Left cardiac atrium (tissue), 4 donors: ENCODE data around the gene ANKRD65. TPM values are rescaled to one million over a fixed set of nuclear protein-coding genes. Genes with fewer than 3 reads are reported as not detected.
"Not testable (repeated sequence)": the region's sequence is repeated elsewhere in the genome, so short reads cannot be mapped to it uniquely, and the experiment has no call there.

ENCODE experiments used
- ATAC-seq, 2 donors: fragments of 200-7000 bp; cut with Tn5 transposase; one replicate each; pipeline ENCODE4 v1.9.1; 2020; ENCODE audit warnings: mild to moderate bottlenecking in 2 of 2, moderate library complexity in 2 of 2
- DNase-seq: peaks from one replicate; pipeline ENCODE4 v3.0.0-alpha.2; 2020
- intact Hi-C, 2 donors: fragments of 100-400 bp; cut with DNase I; formaldehyde crosslinking; loops; one replicate each; pipeline versions ENCODE4 v1.14.1 to v1.15.1; 2022 to 2023
- total RNA-seq, 2 donors: library from RNA; stranded (reverse); fragmentation: NEBNext Ultra II Directional; extraction: Animal tissue kit (Norgen Biotek cat#: 25700); gene quantifications; one replicate each; pipeline ENCODE4 v1.2.1, GENCODE V29; 2021
- donor health status: DM: no; HTN: yes; CAD: no.
- donor health status: DM: no; HTN: yes; CAD: no; lungs with severe emphysema.
- donor health status: DM: yes; HTN: yes; CAD: no.
- donor health status: Dilated cardiomyopathy.

Gene ANKRD65
- total RNA-seq, 2 donors from 2014 or later: 2.2 to 3.0 TPM

GRCh38 chr1:1449099-1449739 lies 28.1 kb upstream of the ANKRD65 start, which contains the start of gene ATAD3C:
TSS of gene ATAD3C (plus strand) at chr1:1449689. CDS start at chr1:1450684, 995 bp downstream.
- intact Hi-C loops: no loop called here
- ATAC-seq: no peak
- DNase-seq: no peak

DNA sequence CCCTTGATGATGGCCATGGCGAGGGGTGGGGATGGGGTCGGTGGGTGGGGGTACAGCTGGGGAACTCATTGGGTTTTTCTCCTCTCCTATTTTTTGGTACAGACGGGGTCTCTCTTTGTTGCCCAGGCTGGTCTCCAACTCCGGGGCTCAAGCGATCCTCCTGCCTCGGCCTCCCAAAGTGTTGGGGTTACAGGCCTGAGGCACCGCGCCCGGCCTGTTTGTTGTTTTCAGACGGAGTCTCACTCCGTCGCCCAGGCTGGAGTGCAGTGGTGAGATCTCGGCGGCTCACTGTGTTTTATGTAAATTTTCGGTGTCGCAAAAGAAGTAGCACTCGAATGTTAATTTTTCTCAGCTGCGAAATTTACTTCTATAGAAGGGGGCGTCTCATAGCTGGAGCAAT lies 25.6 kb upstream of the ANKRD65 start:
- ATAC-seq, intact Hi-C loops, DNase-seq: not testable (repeated sequence)

GRCh38 chr1:1442069-1442770 lies 21.1 kb upstream of the ANKRD65 start:
- ATAC-seq: peak in 1 of 2 donors; percentile 16
- peak; percentile 24 for DNase-seq
- intact Hi-C loops: loop anchor here in 1 of 2 donors (5.0 kb wide), 1 partner anchor 35 kb away; the partner anchor contains the start of gene MRPL20

DNA sequence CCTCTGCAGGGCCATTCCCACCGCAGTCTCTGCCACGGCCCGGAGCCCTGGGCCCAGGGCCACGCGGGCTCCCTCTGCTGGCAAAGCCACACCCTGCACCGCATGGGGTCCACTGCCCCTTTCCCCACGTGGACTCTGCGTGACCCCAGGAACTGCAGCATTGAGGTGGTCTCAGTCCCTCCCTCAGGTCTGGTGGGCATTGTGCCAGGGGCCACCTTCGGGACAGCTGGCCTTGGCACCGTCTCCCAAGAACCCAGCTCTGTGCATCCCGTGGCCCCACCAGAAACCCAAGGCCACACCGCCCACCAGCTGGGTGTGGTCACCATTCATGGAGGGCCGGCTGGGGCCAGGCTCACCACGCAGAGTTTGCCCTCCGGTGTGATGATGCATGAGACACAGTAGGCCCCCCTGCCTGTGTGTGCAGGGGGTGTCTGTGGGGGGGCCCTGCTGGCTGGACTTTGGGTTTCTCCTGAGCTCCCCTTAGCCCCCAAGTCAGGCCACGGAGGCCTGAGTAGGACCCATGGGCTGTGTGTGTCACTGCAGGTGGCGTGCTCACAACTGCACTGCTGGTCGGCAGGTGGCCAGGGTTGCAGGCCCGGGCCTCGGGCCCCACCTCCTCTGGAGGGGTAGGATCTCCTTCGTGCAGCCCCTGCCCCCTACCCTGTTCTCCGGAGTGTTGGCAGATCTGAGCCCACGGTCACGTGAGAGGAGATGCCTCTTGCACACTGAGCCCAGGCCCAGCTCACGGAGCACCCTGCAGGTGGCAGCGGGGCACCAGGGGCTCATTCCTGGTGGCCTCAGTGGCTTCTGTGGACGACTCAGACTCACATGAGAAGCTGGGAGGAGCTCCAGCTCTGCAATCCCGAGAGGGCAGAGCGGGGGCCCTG lies 20.2 kb upstream of the ANKRD65 start:
- DNase-seq (peak; percentile 65), ATAC-seq (peak; percentile 80 to 85)
- intact Hi-C loops: loop anchor here in 1 of 2 donors (2.0 to 5.0 kb wide), 2 partner anchors 34 to 58 kb away; partner anchors contain the start of gene MRPL20

GRCh38 chr1:1440262-1441001 lies 19.4 kb upstream of the ANKRD65 start:
- no peak for DNase-seq

DNA sequence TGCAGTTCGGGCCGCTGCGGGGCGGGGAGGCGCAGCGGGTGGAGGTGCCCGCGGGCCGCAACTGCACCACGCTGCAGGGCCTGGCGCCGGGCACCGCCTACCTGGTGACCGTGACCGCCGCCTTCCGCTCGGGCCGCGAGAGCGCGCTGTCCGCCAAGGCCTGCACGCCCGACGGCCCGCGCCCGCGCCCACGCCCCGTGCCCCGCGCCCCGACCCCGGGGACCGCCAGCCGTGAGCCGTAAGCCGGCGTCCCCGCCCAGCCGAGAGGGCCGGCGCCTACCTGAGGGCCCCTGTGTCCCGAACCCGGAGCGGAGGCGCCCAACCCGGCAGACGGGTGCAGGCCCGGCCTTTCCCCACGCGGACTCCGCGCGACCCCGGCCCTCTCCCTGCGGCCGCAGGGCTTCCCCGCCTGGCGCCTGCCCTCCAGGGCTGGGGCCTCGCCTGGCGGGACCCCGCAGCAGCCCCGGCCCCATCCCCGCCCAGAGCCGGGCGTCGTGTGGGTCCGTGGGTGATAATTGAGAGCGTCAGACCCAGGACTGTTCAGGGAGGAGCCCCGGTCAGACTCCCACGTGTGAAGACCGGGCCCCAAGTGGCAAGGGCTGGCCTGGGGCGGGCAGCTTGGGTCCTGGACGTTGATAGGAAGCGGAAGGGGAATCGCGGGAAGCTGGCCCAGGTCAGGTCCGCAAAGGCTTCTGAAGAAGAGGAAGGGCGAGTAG lies 18.6 kb upstream of the ANKRD65 start:
- intact Hi-C loops: loop anchor here in 1 of 2 donors (2.0 to 5.0 kb wide), 2 partner anchors 32 to 59 kb away; partner anchors contain the start of gene MRPL20
- DNase-seq (peak; percentile 25), ATAC-seq (no peak)

More at GRCh38 chr1:1440262-1441001, 19.4 kb upstream of the ANKRD65 start:
- no peak for ATAC-seq
- intact Hi-C loops: loop anchor here in 1 of 2 donors (2.0 to 5.0 kb wide), 2 partner anchors 33 to 58 kb away; partner anchors contain the start of gene MRPL20

DNA sequence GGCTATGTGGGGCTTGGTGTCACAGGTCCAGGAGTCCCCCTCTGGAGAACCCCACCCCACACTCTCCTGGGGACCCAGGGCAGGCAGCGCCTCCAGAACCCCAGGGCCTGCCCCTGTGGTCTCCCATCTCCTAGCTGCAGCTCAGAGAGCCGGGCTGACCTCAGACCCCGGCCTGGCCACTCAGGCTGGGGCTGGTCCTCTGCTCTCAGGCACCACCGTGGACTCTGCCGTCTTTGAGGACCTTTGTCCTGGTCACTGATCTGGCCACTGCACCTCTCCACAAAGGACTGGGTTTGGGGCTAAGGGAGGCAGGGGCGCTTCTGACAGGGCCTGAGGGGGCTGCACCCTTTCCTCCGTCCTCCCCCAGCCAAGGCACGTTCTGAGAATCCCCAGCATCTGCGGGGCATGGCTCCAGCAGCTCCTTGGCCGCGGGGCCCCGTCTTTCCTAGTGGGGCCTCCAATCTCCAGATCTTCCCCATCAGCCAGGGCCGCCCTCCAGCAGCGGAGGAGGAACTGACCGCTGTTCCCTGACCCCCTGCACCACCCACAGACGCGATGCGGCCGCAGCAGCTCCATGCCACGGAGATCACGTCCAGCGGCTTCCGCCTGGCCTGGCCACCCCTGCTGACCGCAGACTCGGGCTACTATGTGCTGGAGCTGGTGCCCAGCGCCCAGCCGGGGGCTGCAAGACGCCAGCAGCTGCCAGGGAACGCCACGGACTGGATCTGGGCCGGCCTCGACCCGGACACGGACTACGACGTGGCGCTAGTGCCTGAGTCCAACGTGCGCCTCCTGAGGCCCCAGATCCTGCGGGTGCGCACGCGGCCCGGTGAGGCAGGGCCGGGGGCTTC lies 17.7 kb upstream of the ANKRD65 start:
- DNase-seq: no peak

DNA sequence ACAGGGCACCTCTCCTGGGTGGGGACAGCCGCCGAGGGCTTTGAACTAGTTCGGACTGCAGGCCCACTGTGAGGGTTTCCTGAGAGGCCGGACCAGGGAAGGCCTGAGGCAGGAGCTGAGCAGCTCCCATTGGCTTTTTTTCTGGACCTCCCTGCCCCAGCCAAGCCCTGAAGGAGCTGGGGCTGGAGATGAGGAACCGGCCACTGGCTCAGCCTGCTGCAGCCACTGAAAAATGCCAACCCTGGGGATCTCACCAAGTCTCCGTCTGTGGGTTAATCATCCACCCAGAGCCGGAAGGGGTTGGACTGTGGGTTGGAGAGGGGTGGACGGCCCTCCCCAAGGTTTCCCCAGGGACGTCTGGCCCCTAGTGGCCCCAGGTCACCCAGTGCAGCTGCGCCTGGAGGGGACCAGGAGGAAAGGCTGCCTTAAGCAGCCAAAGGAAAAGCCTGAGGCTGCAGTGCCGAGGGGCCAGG lies 16.9 kb upstream of the ANKRD65 start:
- intact Hi-C loops: no loop called here
- no peak for ATAC-seq
- DNase-seq: no peak

More for the DNA sequence above, 17.7 kb upstream of the ANKRD65 start:
- intact Hi-C loops: no loop called here
- no peak for ATAC-seq

DNA sequence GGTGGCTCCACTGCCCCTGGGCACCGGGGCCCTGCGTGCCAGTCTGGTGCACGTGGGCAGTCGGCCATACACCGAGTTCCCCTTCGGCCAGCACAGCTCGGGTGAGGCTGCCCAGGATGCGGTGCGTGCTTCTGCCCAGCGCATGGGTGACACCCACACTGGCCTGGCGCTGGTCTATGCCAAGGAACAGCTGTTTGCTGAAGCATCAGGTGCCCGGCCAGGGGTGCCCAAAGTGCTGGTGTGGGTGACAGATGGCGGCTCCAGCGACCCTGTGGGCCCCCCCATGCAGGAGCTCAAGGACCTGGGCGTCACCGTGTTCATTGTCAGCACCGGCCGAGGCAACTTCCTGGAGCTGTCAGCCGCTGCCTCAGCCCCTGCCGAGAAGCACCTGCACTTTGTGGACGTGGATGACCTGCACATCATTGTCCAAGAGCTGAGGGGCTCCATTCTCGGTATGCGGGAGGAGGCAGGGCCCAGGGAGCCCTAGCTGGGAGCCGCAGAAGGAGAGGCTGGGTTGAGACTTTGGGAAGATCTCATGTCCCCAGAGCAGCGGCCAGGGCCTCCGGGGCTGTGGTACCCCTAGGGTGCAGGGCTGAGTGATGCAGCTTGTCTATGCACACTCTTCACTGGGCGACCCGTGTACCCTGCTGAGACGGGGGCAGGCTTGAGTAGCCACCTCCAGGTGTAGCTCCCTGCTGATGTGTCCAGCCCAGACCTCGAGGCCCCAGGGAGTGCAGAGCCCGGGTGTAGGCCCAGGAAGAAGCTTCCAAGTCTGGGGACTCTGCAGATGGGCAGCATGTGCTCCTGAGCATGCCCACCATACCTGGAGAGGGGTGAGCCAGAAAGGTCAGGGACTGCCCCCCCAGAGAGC lies 16.2 kb upstream of the ANKRD65 start:
- ATAC-seq (no peak), DNase-seq (peak; percentile 22)
- intact Hi-C loops: no loop called here

DNA sequence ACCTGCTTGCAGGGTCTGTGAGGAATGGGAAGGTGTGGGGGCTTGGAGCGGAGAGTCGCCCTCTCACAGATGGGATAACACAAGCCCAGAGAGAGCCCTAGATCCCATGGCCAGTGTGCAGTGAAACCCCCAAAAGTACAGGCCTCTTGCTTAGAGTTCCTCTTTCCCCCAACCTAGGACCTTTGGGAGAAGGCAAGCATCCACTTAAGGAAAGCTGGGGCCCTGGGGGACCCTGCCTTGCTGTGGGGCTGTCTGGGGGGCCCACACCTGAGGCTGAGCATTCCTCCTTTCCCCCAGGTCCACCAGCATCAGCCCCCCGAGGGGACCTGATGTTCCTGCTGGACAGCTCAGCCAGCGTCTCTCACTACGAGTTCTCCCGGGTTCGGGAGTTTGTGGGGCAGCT lies 15.6 kb upstream of the ANKRD65 start:
- intact Hi-C loops: no loop called here
- no peak for ATAC-seq
- no peak for DNase-seq

- no peak for ATAC-seq
- intact Hi-C loops: no loop called here
Measured at GRCh38 chr1:1435911-1436629, 15.0 kb upstream of the ANKRD65 start.

GRCh38 chr1:1435106-1435903 lies 14.2 kb upstream of the ANKRD65 start, which contains the start of gene VWA1:
TSS of gene VWA1 (plus strand) at chr1:1435690. CDS start at chr1:1435749, 59 bp downstream.
- intact Hi-C loops: no loop called here
- peak; percentile 79 for DNase-seq
- ATAC-seq: peak; percentile 59 to 72

More at GRCh38 chr1:1435911-1436629, 15.0 kb upstream of the ANKRD65 start:
- peak; percentile 27 for DNase-seq

DNA sequence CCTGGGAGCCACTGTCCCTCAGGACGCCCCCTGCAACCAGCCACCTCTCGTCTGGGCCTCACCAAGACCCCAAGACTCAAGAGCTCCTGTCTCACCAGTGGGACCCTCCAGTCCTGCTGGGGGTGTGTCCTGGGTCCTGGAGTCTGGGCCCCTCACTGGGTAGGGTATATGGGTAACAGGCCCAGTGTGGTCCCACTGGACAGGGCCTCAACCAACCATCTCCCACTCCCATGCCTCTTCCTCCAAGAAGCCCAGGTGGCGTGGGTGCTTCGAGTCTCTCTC lies 13.7 kb upstream of the ANKRD65 start:
- no peak for ATAC-seq
- intact Hi-C loops: no loop called here
- DNase-seq: peak; percentile 20

- intact Hi-C loops: no loop called here
- peak; percentile 7 to 16 for ATAC-seq
- DNase-seq: peak; percentile 67
Measured at GRCh38 chr1:1434131-1434823, 13.2 kb upstream of the ANKRD65 start.
